C1 segment of cervical spinal cord (tissue), 14 donors: ENCODE measurements around the gene ALDOC.

Experiments used
- DNase-seq, 14 donors: peaks; one replicate each; lab custom pipeline; 2025; lab: John Stamatoyannopoulos, UW

Gene ALDOC

GRCh38 chr17:28532050-28532960 is 44.4 kb downstream of the ALDOC start:
- DNase-seq: no peak

- no peak for DNase-seq
These were observed 45.8 kb downstream of the ALDOC start for GRCh38 chr17:28530926-28531325.

- DNase-seq: no peak
These were observed 46.4 kb downstream of the ALDOC start for GRCh38 chr17:28530250-28530649.

- DNase-seq: no peak
These were observed 47.7 kb downstream of the ALDOC start for GRCh38 chr17:28529013-28529400.

GRCh38 chr17:28528327-28529012 is 48.2 kb downstream of the ALDOC start:
- no peak for DNase-seq

- DNase-seq: no peak
These were observed 48.8 kb downstream of the ALDOC start for GRCh38 chr17:28527859-28528258.

GRCh38 chr17:28527181-28527681 is 49.5 kb downstream of the ALDOC start:
- DNase-seq: no peak

- DNase-seq: no peak
These were observed 50.3 kb downstream of the ALDOC start for GRCh38 chr17:28526381-28526780.

- no peak for DNase-seq
These were observed 51.9 kb downstream of the ALDOC start for GRCh38 chr17:28524476-28525424.

GRCh38 chr17:28523876-28524275 is 52.8 kb downstream of the ALDOC start:
- no peak for DNase-seq

- DNase-seq: no peak
These were observed 53.5 kb downstream of the ALDOC start for GRCh38 chr17:28523186-28523585.
